Activated naive CD8-positive, alpha-beta T cell treated with anti-CD3 and anti-CD28 coated beads, Interleukin-2, amount 50 U/mL, for 24 hours (primary cell): ENCODE measurements around the gene SLC25A29.
A peak's percentile ranks its signal among the peaks of the same experiment; 100 is the strongest.
"Not testable (repeated sequence)": the region's sequence is repeated elsewhere in the genome, so short reads cannot be mapped to it uniquely, and the experiment has no call there.

ENCODE experiments used
- ATAC-seq: fragments of 150-1000 bp; cut with Tn5 transposase; one replicate; pipeline ENCODE4 v1.10.0; 2021
- DNase-seq: peaks from one replicate; pipeline ENCODE4 v3.0.0; 2021
- H3K27ac Mint-ChIP-seq: one replicate; pipeline ENCODE4 v1.8.0; 2021; ENCODE audit warnings: mild to moderate bottlenecking, mixed read lengths
- H3K27me3 Mint-ChIP-seq: one replicate; pipeline ENCODE4 v1.8.0; 2021; ENCODE audit warnings: mixed read lengths
- H3K36me3 Mint-ChIP-seq: one replicate; pipeline ENCODE4 v1.8.0; 2021; ENCODE audit warnings: low read depth, mixed read lengths
- H3K4me1 Mint-ChIP-seq: one replicate; pipeline ENCODE4 v1.8.0; 2021; ENCODE audit warnings: mixed read lengths
- H3K4me3 Mint-ChIP-seq: one replicate; pipeline ENCODE4 v1.8.0; 2021; ENCODE audit warnings: mild to moderate bottlenecking, moderate library complexity, mixed read lengths
- H3K9me3 Mint-ChIP-seq: one replicate; pipeline ENCODE4 v1.8.0; 2021; ENCODE audit warnings: mixed read lengths

The SLC25A29 gene

DNA sequence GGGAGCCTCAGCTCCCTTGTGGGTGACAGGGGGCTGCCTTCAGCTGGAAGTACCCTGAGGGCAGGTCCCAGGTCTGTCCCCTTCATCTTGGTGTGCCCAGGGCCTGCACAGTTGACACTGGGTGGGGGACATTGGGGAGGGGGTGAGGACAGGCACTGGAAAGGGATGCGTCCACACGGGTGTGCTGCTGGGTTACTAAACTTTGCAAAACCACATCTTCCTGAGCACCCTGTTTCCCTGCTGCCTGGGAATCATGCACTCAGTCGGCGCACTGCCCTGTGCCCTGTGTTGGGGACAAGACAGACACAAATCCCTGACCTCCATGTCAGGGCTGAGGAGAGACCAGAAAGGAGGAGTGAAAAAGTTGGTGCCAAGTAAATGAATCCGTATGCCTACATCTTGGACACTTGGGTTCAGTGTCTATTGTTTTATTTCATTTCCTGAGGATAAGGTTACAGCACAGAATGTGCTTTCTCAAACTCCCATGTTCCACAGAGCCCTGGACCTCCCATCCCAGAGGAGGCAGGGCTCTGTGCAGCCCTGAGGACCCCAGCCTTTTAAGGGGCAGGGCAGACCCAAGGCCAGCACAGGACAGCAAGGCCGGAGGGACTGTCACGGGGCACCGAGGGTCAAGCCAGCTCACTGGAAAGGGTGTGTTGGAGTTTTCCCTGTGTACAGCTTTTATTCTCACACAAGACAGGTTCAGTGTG is 2.9 kb upstream of the SLC25A29 start:
- H3K4me1 Mint-ChIP-seq, result peaks cover 13% of the 10 kb centered on the region
- DNase-seq (no peak), ATAC-seq (no peak)
- H3K36me3 Mint-ChIP-seq, result no peaks in the 10 kb centered on the region
- peaks cover 11% of the 10 kb centered on the region for H3K27me3 Mint-ChIP-seq
- no peak overlapping the region for H3K27ac Mint-ChIP-seq
- no peaks in the 10 kb centered on the region for H3K9me3 Mint-ChIP-seq
- H3K4me3 Mint-ChIP-seq, result no peak overlapping the region

DNA sequence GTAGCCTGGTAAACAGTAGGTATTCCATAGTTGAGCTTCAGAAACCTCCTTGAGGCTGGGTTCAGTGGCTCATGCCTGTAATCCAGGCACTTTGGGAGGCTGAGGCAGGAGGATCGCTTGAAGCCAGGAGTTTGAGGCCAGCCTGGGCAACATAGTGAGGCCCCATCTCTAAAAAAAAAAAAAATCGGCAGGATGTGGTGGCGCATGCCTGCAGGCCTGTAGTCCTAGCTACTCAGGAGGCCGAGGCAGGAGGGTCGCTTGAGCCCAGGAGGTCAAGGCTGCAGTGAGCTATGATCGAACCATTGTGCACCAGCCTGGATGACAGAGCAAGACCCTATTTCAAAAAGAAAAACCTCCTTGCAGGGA is 2.2 kb upstream of the SLC25A29 start:
- peaks cover 11% of the 10 kb centered on the region for H3K27me3 Mint-ChIP-seq
- H3K4me3 Mint-ChIP-seq, H3K36me3 Mint-ChIP-seq, H3K9me3 Mint-ChIP-seq, DNase-seq, ATAC-seq, H3K27ac Mint-ChIP-seq: not testable (repeated sequence)
- peaks cover 15% of the 10 kb centered on the region for H3K4me1 Mint-ChIP-seq

DNA sequence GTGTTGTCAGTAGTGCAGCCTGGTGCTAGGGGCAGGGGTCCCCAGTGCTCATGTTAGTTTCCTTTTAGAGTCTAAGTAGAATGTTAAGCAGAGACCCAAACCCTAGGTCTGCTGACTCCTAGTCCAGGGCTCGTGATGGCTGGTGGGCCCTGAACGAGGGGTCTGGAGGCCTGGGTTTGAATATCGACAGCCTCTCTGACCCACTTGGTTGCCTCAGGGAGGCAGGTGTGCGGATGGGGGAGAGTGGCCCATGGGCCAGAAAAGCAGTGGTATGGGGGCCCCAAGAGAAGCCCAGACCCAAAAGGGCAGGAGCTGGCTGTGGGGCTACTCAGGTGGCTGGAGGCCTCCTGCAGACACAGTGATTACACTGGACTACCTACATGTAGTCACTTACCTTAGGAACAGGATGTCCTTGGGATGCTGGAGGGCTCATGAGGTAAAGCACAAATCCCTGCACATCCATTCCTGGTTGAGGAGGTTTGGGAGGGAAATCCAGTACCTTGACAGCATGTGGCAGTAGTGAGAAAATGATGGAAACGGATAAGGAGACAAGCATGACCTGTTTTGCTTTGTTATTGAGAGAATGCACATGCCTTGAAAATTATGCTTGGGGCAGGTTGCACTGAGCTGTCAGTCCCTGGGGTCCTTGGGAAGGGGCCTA is 1.7 kb upstream of the SLC25A29 start:
- ATAC-seq (no peak), DNase-seq (no peak)
- Mint-ChIP-seq H3K4me3 (no peak overlapping the region), H3K36me3 (no peaks in the 10 kb centered on the region), H3K9me3 (no peaks in the 10 kb centered on the region), H3K27me3 (peaks cover 11% of the 10 kb centered on the region), H3K4me1 (peaks cover 15% of the 10 kb centered on the region), H3K27ac (no peak overlapping the region)

DNA sequence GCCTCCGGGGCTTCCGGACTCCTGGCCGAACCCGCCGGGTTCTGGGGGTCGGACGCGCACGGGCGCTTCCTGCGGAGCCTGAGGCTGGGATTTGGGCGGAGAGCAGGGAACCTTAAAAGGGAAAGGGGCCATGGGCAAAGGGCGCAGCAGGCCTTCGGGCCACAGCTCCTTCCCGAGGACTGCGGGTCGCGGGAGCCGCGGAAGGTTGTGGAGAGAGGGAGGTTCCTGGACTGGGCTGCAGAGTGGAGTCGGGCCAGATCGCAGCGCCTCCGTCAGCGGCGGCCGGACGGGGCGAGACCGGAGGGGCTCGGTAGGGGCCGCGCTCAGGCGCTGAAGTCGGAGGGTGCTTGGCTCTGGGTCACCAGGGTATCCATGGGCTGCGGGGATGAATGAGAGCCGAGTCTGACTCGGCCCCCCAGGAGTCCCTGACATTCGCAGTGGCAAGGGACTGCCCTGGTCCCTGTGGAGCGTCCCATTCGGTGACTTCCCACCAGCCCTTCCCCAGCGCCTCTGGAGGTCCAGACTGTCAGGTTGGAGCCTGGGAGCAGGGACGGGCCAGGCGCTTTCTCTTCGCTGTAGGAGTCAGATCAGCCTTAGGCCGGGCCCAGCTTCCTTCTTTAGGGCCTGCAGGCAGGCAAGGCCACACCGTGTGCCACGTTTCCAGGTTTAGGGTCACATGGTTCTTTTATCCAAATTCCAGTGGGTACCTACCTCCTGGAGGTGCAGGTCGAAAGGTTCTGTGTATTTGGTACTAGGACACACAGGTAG is 938 bp upstream of the SLC25A29 start:
- Mint-ChIP-seq H3K27ac (no peak overlapping the region), H3K4me3 (peak overlapping the region; percentile 57), H3K4me1 (peaks cover 15% of the 10 kb centered on the region), H3K36me3 (no peaks in the 10 kb centered on the region), H3K9me3 (no peaks in the 10 kb centered on the region), H3K27me3 (peaks cover 11% of the 10 kb centered on the region)
- no peak for ATAC-seq
- no peak for DNase-seq

DNA sequence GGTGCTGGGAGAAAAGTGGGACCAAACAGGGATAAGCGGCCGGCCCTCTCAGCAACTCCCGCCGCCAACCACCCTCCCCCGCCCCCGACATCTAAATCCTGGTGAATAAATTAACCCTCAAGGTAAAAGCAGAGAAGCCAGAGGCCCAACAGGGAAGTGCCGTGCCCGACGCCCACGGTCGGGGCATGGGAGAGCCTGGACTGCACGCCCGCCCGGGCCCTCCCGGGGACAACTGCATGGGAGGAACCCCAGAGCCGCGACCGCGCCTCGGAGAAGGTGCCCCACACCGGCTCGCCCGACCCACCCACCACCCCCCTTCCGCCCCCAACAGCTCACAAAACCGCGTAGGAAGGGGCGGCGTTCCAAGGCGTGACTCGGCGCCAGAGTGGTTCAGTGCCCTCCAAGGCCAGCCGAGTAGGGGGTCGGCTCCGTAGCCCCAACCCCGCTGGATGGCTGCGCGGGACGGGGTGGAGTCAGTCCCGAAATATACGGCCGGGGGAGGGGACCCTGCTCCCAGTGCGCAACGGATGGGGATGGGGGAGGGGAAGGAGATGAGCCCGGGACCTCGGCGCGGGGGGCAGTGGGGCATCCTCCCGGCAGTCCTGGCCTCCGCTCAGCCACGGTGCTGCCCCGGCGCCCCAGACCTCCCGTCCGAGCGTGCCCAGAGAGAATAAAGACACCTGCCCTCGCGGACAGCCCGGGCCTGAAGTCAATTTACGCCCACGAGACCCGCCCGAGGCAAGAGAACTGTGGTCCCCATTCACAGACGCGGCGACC is 732 bp downstream of the SLC25A29 start:
- peak overlapping the region; percentile 72 for H3K4me3 Mint-ChIP-seq
- ATAC-seq (no peak), DNase-seq (peak; percentile 26)
- no peaks in the 10 kb centered on the region for H3K9me3 Mint-ChIP-seq
- no peaks in the 10 kb centered on the region for H3K36me3 Mint-ChIP-seq
- no peak overlapping the region for H3K27ac Mint-ChIP-seq
- peaks cover 11% of the 10 kb centered on the region for H3K4me1 Mint-ChIP-seq
- H3K27me3 Mint-ChIP-seq, result peaks cover 8% of the 10 kb centered on the region

DNA sequence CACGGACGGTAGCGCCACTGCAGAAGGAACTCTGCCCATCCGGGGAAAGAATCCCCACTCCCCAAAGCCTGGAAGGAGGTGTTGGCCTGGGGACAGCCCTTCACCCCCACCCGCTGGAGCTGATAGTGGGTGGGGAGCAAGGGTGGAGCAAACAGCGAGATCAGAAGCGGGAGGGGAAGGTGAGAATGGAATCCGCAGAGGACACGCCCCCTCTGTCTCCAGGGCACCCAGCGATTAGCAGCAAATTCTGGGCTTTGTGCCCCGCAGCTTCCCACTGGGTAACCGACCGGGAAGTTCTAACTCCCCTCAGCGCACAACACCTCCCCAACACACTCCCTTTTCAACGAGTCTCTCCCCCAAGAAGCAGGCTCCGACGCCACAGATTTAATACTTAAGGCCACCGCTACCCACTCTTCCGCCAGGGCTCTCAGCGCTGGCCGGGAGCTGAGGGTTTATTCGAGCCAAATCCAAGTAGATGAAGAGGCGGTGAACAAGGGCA is 1.4 kb downstream of the SLC25A29 start:
- no peaks in the 10 kb centered on the region for H3K9me3 Mint-ChIP-seq
- no peak for ATAC-seq
- H3K4me3 Mint-ChIP-seq, result peak overlapping the region; percentile 72
- H3K4me1 Mint-ChIP-seq, result peaks cover 11% of the 10 kb centered on the region
- H3K27ac Mint-ChIP-seq, result peak overlapping the region; percentile 42
- H3K36me3 Mint-ChIP-seq, result no peaks in the 10 kb centered on the region
- peaks cover 8% of the 10 kb centered on the region for H3K27me3 Mint-ChIP-seq
- DNase-seq, result no peak

DNA sequence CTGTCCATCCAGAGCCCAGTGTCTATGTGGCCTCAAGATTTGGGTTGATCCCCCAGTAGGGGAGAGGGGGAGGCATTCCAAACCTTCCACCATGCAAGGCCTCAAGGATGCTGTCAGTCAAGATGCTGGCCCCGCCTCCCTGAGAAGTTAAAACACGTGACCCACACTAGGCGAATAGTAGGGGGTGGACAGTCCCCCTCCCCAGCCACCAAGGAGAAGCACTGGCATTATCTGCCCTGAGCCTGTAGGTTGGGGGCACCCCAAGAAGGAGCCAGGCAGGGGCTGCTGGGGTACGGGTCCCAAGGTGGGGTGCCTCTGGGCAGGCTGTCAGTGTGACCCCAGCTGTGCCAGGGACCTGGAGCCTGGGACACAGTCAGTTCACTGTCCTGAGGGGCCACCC is 2.3 kb downstream of the SLC25A29 start:
- no peak overlapping the region for H3K27ac Mint-ChIP-seq
- ATAC-seq (no peak), DNase-seq (no peak)
- H3K27me3 Mint-ChIP-seq, result peaks cover 8% of the 10 kb centered on the region
- H3K4me3 Mint-ChIP-seq, result no peak overlapping the region
- no peaks in the 10 kb centered on the region for H3K9me3 Mint-ChIP-seq
- peaks cover 11% of the 10 kb centered on the region for H3K4me1 Mint-ChIP-seq
- no peaks in the 10 kb centered on the region for H3K36me3 Mint-ChIP-seq

DNA sequence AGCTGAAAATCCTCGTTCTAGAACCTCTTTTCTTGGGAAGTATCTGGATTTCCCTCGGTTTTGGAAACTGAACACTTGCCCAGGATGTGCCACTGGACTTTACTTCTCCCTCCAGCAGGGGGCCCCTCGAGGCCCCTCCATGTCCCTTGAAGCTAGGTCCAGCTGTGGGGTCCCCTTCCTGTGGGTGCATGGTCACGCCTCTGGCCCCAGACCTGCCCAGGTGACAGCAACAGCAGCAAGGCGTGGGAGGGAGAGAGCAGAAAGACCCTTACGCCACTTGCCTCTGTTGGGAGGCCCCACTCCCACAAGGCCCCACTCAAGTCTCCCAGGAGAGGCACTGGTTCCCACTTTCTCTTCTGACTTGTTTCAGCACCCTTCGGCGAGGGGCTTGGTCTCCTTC is 3.1 kb downstream of the SLC25A29 start:
- peaks cover 8% of the 10 kb centered on the region for H3K27me3 Mint-ChIP-seq
- no peaks in the 10 kb centered on the region for H3K36me3 Mint-ChIP-seq
- no peak overlapping the region for H3K27ac Mint-ChIP-seq
- ATAC-seq, result no peak
- H3K9me3 Mint-ChIP-seq, result no peaks in the 10 kb centered on the region
- H3K4me3 Mint-ChIP-seq, result no peak overlapping the region
- peaks cover 14% of the 10 kb centered on the region for H3K4me1 Mint-ChIP-seq
- DNase-seq, result no peak

DNA sequence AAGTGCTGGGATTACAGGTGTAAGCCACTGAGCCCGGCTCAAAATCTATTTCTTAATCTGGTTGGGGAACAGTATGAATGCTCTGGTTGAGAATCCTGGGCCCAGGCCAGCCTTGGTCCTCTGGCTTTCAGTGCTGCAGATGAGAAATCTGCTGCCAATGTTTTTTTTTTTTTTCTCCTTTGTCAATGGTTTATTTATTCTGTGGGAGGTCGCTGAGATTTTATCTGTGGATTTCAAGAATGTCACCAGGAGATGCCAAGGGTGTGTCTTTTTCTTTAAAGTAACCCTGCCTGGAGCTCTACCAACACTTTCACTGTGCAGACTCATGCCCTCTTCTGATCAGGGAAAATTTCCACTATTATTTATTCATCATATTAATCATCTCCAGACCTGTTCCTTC is 3.6 kb downstream of the SLC25A29 start:
- Mint-ChIP-seq H3K9me3 (no peaks in the 10 kb centered on the region), H3K27ac (no peak overlapping the region), H3K4me1 (peaks cover 19% of the 10 kb centered on the region), H3K27me3 (peaks cover 6% of the 10 kb centered on the region), H3K4me3 (no peak overlapping the region), H3K36me3 (no peaks in the 10 kb centered on the region)
- ATAC-seq, result no peak
- DNase-seq, result no peak

DNA sequence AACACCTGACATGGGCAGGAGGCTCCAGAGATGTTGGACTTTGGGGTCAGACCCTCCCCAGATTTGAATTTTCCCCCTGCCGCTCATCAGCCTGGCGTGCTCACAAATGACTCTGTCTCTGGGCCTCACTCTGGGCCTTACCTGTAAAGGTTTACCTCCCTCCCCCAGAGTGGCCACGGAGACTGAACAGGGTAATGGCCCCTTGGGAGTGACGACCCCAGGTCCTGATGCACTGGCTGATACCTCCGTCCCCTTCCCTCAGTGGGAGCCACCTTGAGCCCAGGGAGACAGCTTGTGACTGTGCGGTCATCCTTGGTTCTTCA is 7.0 kb downstream of the SLC25A29 start:
- Mint-ChIP-seq H3K27me3 (no peaks in the 10 kb centered on the region), H3K9me3 (no peaks in the 10 kb centered on the region), H3K4me1 (peaks cover 17% of the 10 kb centered on the region), H3K27ac (no peak overlapping the region), H3K4me3 (no peak overlapping the region), H3K36me3 (no peaks in the 10 kb centered on the region)
- DNase-seq (no peak), ATAC-seq (no peak)

DNA sequence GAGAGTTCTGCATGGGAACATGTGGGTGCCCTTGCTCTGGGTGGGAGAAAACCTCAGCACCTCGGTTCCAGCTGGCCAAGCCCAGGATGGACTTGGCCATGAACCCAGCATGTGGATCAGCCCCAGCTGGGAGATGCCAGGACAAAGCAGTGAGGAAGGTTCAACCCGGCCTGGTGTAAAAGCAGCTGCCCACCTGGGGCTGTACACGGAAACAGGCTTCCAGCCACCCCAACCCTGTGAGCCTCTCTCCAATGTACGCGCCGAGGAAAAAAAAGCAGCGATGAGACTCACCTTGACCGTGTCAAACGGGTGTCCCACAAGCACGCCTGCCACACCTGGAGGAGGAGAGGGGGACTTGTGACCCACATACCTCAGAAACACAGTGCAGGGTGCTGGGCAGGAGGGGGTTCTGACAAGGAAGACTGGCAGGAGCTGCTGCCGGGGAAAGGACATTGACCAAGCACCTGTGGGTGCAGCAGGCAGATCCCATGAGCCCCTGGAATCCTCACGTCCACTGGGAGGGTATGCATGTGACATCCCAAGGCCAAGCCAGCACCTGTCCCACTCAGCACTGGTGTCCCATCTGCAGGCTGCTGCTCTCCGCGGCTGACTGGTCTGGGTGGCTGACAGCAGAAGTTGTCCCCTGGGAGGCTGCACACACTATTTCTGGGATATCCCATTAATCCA is 7.5 kb downstream of the SLC25A29 start:
- H3K9me3 Mint-ChIP-seq, result no peaks in the 10 kb centered on the region
- H3K4me3 Mint-ChIP-seq, result no peak overlapping the region
- peaks cover 15% of the 10 kb centered on the region for H3K4me1 Mint-ChIP-seq
- no peak for DNase-seq
- ATAC-seq, result no peak
- no peak overlapping the region for H3K27ac Mint-ChIP-seq
- no peaks in the 10 kb centered on the region for H3K36me3 Mint-ChIP-seq
- no peaks in the 10 kb centered on the region for H3K27me3 Mint-ChIP-seq

DNA sequence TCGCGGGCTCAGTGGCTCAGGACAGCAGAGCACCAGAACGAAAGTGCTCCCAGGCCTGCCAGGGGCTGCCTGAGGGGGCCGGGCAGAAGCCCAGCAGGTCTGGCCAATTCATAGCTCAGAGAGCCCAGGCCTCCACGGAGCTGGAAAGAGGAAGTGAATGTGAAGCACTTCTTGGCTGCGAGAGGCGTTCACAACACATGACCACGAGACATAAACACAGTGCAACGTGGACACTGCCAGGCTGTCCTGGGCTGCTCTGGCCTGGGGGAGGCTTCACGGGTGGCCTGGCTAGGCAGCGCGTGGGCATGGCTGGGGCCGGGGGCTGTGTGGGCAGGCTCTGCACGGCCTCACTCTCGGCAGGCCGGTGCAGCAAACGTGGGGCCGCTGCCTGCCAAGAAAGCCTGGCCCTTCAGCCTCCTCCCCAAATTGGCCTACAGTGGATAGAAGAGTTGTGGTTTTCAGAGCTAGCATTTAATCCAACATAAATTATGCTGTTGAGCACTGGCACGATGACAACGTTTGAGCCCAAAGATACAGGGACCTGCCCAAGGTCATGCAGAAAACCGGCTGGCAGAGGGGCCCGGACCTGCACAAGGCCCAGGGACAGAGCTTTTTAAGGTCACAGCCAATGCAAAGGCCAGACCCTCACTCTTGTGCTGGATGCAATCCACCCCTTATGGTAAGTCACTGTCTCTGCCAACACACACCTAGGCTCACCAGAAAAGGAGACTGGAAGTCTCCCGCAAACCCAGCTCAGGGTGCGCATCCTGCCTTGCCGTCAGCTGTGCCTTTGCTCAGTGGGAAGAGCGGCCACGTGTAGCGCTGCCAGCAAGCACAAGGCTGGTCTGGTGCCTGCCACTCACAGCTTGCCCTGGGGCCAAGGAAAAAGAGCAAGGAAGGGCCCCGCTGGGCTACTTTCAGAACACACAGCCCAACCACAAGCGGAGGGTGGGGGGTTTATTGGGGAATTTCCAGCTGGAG is 8.6 kb downstream of the SLC25A29 start:
- ATAC-seq (no peak), DNase-seq (no peak)
- H3K4me3 Mint-ChIP-seq, result no peak overlapping the region
- H3K4me1 Mint-ChIP-seq, result peaks cover 15% of the 10 kb centered on the region
- no peaks in the 10 kb centered on the region for H3K36me3 Mint-ChIP-seq
- no peaks in the 10 kb centered on the region for H3K9me3 Mint-ChIP-seq
- peak overlapping the region; percentile 27 for H3K27ac Mint-ChIP-seq
- no peaks in the 10 kb centered on the region for H3K27me3 Mint-ChIP-seq

DNA sequence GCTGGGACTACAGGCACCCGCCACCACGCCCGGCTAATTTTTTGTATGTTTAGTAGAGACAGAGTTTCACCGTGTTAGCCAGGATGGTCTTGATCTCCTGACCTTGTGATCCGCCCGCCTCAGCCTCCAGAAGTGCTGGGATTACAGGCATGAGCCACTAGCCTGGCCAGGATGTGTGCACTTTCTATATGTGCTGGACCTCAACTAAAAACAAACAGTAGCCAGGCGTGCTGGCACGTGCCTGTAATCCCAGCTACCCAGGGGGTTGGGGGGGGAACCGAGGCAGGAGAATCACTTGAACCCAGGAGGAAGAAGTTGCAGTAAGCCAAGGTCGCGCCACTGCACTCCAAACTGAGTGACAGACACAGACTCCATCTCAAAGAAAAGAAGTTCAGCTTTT is 9.5 kb downstream of the SLC25A29 start:
- not testable (repeated sequence) for H3K4me3 Mint-ChIP-seq, H3K9me3 Mint-ChIP-seq, ATAC-seq, H3K27me3 Mint-ChIP-seq, DNase-seq, H3K36me3 Mint-ChIP-seq, H3K27ac Mint-ChIP-seq
- H3K4me1 Mint-ChIP-seq, result peaks cover 15% of the 10 kb centered on the region
